22Rv1 (cell line): ENCODE results near the gene KLK6.
"Not testable (repeated sequence)": the region's sequence is repeated elsewhere in the genome, so short reads cannot be mapped to it uniquely, and the experiment has no call there.

Experiments
- H3K27ac ChIP-seq: fragments of 450-650 bp; 2 replicates; pipeline ENCODE4 v1.5.1; 2017
- CTCF ChIP-seq: fragments of 450-650 bp; IDR thresholded peaks from 2 replicates; pipeline ENCODE4 v1.5.1; 2017; ENCODE audit warnings: mild to moderate bottlenecking
- ZFX ChIP-seq: fragments of 450-650 bp; IDR thresholded peaks from 2 replicates; pipeline ENCODE4 v1.6.1; 2017; ENCODE audit warnings: antibody characterized with exemption, borderline replicate concordance

KLK6 gene

GRCh38 chr19:50992666-50993035 is 23.3 kb upstream of the KLK6 start:
- TF ChIP-seq ZFX: no peak
- TF ChIP-seq CTCF: no peak
- H3K27ac ChIP-seq: no peak overlapping the region

- not testable (repeated sequence) for H3K27ac ChIP-seq
These were observed 15.0 kb upstream of the KLK6 start for GRCh38 chr19:50984416-50984815.

- TF ChIP-seq CTCF (no peak), ZFX (no peak)
- no peak within 1 kb of the TSS for H3K27ac ChIP-seq
These were observed 14.4 kb upstream of the KLK6 start, which contains the start of gene KLK7 for GRCh38 chr19:50983625-50984292. Gene KLK7 (minus strand): TSS chr19:50983917. CDS start chr19:50982399, 1,518 bp downstream.

- TF ChIP-seq ZFX: no peak
- no peak for TF ChIP-seq CTCF
- H3K27ac ChIP-seq: no peak overlapping the region
These were observed 12.8 kb upstream of the KLK6 start for GRCh38 chr19:50982186-50982585.

GRCh38 chr19:50981587-50982146 is 12.3 kb upstream of the KLK6 start:
- no peak overlapping the region for H3K27ac ChIP-seq
- no peak for TF ChIP-seq CTCF
- TF ChIP-seq ZFX: no peak

- no peak for TF ChIP-seq ZFX
- TF ChIP-seq CTCF: no peak
These were observed 10.8 kb upstream of the KLK6 start for GRCh38 chr19:50980208-50980607.

GRCh38 chr19:50979758-50980157 is 10.4 kb upstream of the KLK6 start:
- no peak overlapping the region for H3K27ac ChIP-seq
- no peak for TF ChIP-seq CTCF
- no peak for TF ChIP-seq ZFX

More at GRCh38 chr19:50980208-50980607, 10.8 kb upstream of the KLK6 start:
- no peak overlapping the region for H3K27ac ChIP-seq
